Measurements from ENCODE around the gene LIMD2. TPM values are rescaled to one million over a fixed set of nuclear protein-coding genes. Genes with fewer than 3 reads are reported as not detected.

Gene LIMD2
- total and polyA plus RNA-seq, 4 donors = 26.4 to 69.5 (median 30.5) TPM

- TF ChIP-seq CTCF (IDR thresholded peaks at IDR 0.05; ENCODE audit: control extremely low read depth, extremely low read depth) = no peak
- DNase-seq (no peak), ATAC-seq (ENCODE audit: insufficient read depth, low FRiP score) (no peak)
- no peak overlapping the region for H3K9ac ChIP-seq (ENCODE audit: insufficient read depth in 1 of 2, low read length in 2 of 2)
- peak overlapping the region in 1 of 2 donors; percentile 85 for H3K27ac ChIP-seq (ENCODE audit: low read depth in 1 of 2, low read length in 1 of 2)
- H3K4me3 ChIP-seq = no peak overlapping the region
- H3K27me3 ChIP-seq (ENCODE audit: control insufficient read depth in 3 of 3, insufficient read depth in 3 of 3, low read length in 2 of 3) = no peaks in the 10 kb centered on the region
- H3K4me1 ChIP-seq (ENCODE audit: control insufficient read depth in 5 of 5, insufficient read depth in 5 of 5, low read length in 5 of 5) = peaks cover 0 to 24% (median 8%) of the 10 kb centered on the region in 5 donors
- peaks cover 0 to 24% (median 15%) of the 10 kb centered on the region in 4 donors for H3K36me3 ChIP-seq (ENCODE audit: control insufficient read depth in 4 of 4, insufficient read depth in 4 of 4, low read length in 4 of 4)
- 32 to 63% methylated on average over 16 to 19 of the region's 19 CpGs for WGBS, 2 donors
- H3K9me3 ChIP-seq (ENCODE audit: control insufficient read depth in 4 of 4, insufficient read depth in 3 of 4, low read length in 3 of 4) = no peaks in the 10 kb centered on the region
Observed at GRCh38 chr17:63701868-63702720, 2.2 kb upstream of the LIMD2 start.

GRCh38 chr17:63701456-63701820 is 1.5 kb upstream of the LIMD2 start:
- Histone ChIP-seq H3K4me3 (no peak overlapping the region), H3K9me3 (ENCODE audit: control insufficient read depth in 4 of 4, insufficient read depth in 3 of 4, low read length in 3 of 4) (no peaks in the 10 kb centered on the region), H3K27ac (ENCODE audit: low read depth in 1 of 2, low read length in 1 of 2) (peak overlapping the region in 1 of 2 donors; percentile 85), H3K9ac (ENCODE audit: insufficient read depth in 1 of 2, low read length in 2 of 2) (peak overlapping the region in 1 of 2 donors; percentile 25), H3K27me3 (ENCODE audit: control insufficient read depth in 3 of 3, insufficient read depth in 3 of 3, low read length in 2 of 3) (no peaks in the 10 kb centered on the region), H3K4me1 (ENCODE audit: control insufficient read depth in 5 of 5, insufficient read depth in 5 of 5, low read length in 5 of 5) (peaks cover 0 to 25% (median 8%) of the 10 kb centered on the region in 5 donors), H3K36me3 (ENCODE audit: control insufficient read depth in 4 of 4, insufficient read depth in 4 of 4, low read length in 4 of 4) (peaks cover 0 to 24% (median 14%) of the 10 kb centered on the region in 4 donors)
- TF ChIP-seq CTCF (IDR thresholded peaks at IDR 0.05; ENCODE audit: control extremely low read depth, extremely low read depth) = no peak
- 25 to 43% methylated on average over 10 of the region's 10 CpGs for WGBS, 2 donors
- no peak for ATAC-seq (ENCODE audit: insufficient read depth, low FRiP score)
- DNase-seq = no peak

GRCh38 chr17:63700528-63701455 is 867 bp upstream of the LIMD2 start:
- H3K9me3 ChIP-seq (ENCODE audit: control insufficient read depth in 4 of 4, insufficient read depth in 3 of 4, low read length in 3 of 4) = no peaks in the 10 kb centered on the region
- peak overlapping the region; percentile 16 for H3K4me3 ChIP-seq
- H3K36me3 ChIP-seq (ENCODE audit: control insufficient read depth in 4 of 4, insufficient read depth in 4 of 4, low read length in 4 of 4) = peaks cover 0 to 23% (median 13%) of the 10 kb centered on the region in 4 donors
- no peak for TF ChIP-seq CTCF (IDR thresholded peaks at IDR 0.05; ENCODE audit: control extremely low read depth, extremely low read depth)
- ATAC-seq (ENCODE audit: insufficient read depth, low FRiP score) (no peak), DNase-seq (peak; percentile 54 to 63 (median 60))
- peak overlapping the region; percentile 75 to 85 for H3K27ac ChIP-seq (ENCODE audit: low read depth in 1 of 2, low read length in 1 of 2)
- 3 to 6% methylated on average over 67 to 88 of the region's 88 CpGs for WGBS, 2 donors
- H3K4me1 ChIP-seq (ENCODE audit: control insufficient read depth in 5 of 5, insufficient read depth in 5 of 5, low read length in 5 of 5) = peaks cover 0 to 32% (median 8%) of the 10 kb centered on the region in 5 donors
- H3K9ac ChIP-seq (ENCODE audit: insufficient read depth in 1 of 2, low read length in 2 of 2) = peak overlapping the region in 1 of 2 donors; percentile 25
- H3K27me3 ChIP-seq (ENCODE audit: control insufficient read depth in 3 of 3, insufficient read depth in 3 of 3, low read length in 2 of 3) = no peaks in the 10 kb centered on the region

Data from lung (tissue), 12 donors.